ENCODE data around the gene HS3ST3A1.

GRCh38 chr17:13601776-13602551 is at the start of gene HS3ST3A1:
- TF ChIP-seq, protein P1, sequence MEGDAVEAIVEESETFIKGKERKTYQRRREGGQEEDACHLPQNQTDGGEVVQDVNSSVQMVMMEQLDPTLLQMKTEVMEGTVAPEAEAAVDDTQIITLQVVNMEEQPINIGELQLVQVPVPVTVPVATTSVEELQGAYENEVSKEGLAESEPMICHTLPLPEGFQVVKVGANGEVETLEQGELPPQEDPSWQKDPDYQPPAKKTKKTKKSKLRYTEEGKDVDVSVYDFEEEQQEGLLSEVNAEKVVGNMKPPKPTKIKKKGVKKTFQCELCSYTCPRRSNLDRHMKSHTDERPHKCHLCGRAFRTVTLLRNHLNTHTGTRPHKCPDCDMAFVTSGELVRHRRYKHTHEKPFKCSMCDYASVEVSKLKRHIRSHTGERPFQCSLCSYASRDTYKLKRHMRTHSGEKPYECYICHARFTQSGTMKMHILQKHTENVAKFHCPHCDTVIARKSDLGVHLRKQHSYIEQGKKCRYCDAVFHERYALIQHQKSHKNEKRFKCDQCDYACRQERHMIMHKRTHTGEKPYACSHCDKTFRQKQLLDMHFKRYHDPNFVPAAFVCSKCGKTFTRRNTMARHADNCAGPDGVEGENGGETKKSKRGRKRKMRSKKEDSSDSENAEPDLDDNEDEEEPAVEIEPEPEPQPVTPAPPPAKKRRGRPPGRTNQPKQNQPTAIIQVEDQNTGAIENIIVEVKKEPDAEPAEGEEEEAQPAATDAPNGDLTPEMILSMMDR (IDR thresholded peaks at IDR 0.05): no peak
- no peak for TF ChIP-seq POLR2A (IDR thresholded peaks at IDR 0.05)

Data from body of pancreas (tissue), 4 donors.